HT-29 (cell line): ENCODE results near the gene PPM1K. TPM values are rescaled to one million over a fixed set of nuclear protein-coding genes. Genes with fewer than 3 reads are reported as not detected.
"Not testable (repeated sequence)": the region's sequence is repeated elsewhere in the genome, so short reads cannot be mapped to it uniquely, and the experiment has no call there.

ENCODE experiments used
- DNase-seq: peaks from one replicate; pipeline ENCODE4 v3.0.0-alpha.2; 2015; ENCODE audit warnings: low spot score
- total RNA-seq: library from RNA; depleted of rRNA; stranded (reverse); fragments of >200 nt; shearing (Covaris generic); gene quantifications from 2 replicates; pipeline ENCODE4 v1.2.3, GENCODE V29; 2014; rRNA removed

Gene PPM1K
- 4.1 and 11.0 TPM in 2 replicates for total RNA-seq

- DNase-seq, result peak; percentile 98
Measured at GRCh38 chr4:88284439-88285234, at the start of gene PPM1K. TSS of gene PPM1K (minus strand) at chr4:88284561. CDS start at chr4:88278583, 5,978 bp downstream.

GRCh38 chr4:88333741-88334405, 49.5 kb upstream of the PPM1K start:
- DNase-seq, result no peak

GRCh38 chr4:88327665-88328064, 43.3 kb upstream of the PPM1K start:
- DNase-seq, result no peak

GRCh38 chr4:88320780-88321373, 36.5 kb upstream of the PPM1K start:
- no peak for DNase-seq

GRCh38 chr4:88320224-88320779, 35.9 kb upstream of the PPM1K start:
- DNase-seq, result peak; percentile 45

- peak; percentile 76 for DNase-seq
Measured at GRCh38 chr4:88318751-88319350, 34.5 kb upstream of the PPM1K start.

GRCh38 chr4:88315460-88316017, 31.2 kb upstream of the PPM1K start:
- no peak for DNase-seq

- DNase-seq, result not testable (repeated sequence)
Measured at GRCh38 chr4:88313088-88313624, 28.8 kb upstream of the PPM1K start.

GRCh38 chr4:88308587-88308986, 24.2 kb upstream of the PPM1K start:
- DNase-seq, result no peak

- no peak for DNase-seq
Measured at GRCh38 chr4:88297725-88298454, 13.5 kb upstream of the PPM1K start.

- DNase-seq, result no peak
Measured at GRCh38 chr4:88297212-88297516, 12.8 kb upstream of the PPM1K start.

- no peak for DNase-seq
Measured at GRCh38 chr4:88296413-88297211, 12.3 kb upstream of the PPM1K start.

- no peak for DNase-seq
Measured at GRCh38 chr4:88295656-88296055, 11.3 kb upstream of the PPM1K start.

- DNase-seq, result peak; percentile 38
Measured at GRCh38 chr4:88291003-88291402, 6.6 kb upstream of the PPM1K start.

GRCh38 chr4:88286897-88287296, 2.5 kb upstream of the PPM1K start:
- no peak for DNase-seq

- no peak for DNase-seq
Measured at GRCh38 chr4:88285235-88285653, 883 bp upstream of the PPM1K start.

GRCh38 chr4:88283661-88284438, 511 bp downstream of the PPM1K start:
- DNase-seq, result peak; percentile 64

GRCh38 chr4:88280228-88280795, 4.0 kb downstream of the PPM1K start:
- no peak for DNase-seq
